Measurements from ENCODE around the gene MAML2. TPM values are rescaled to one million over a fixed set of nuclear protein-coding genes. Genes with fewer than 3 reads are reported as not detected.

Gene MAML2
- total RNA-seq, 2 donors from 2014 or later: 26.5 to 27.9 TPM

GRCh38 chr11:96103102-96103501, 239.9 kb downstream of the MAML2 start:
- Mint-ChIP-seq H3K36me3 (peaks cover 4 to 15% of the 10 kb centered on the region in 2 donors), H3K27ac (peak overlapping the region in 1 of 2 donors; percentile 9), H3K9me3 (peaks cover 8 to 10% of the 10 kb centered on the region in 2 donors)
- DNase-seq (ENCODE audit: low spot score in 2 of 2) (no peak), ATAC-seq (no peak)

- DNase-seq (ENCODE audit: low spot score in 2 of 2) (no peak), ATAC-seq (no peak)
- H3K9me3 Mint-ChIP-seq: peaks cover 8 to 10% of the 10 kb centered on the region in 2 donors
- H3K36me3 Mint-ChIP-seq: peaks cover 4 to 15% of the 10 kb centered on the region in 2 donors
- no peak overlapping the region for H3K27ac Mint-ChIP-seq
Observed at GRCh38 chr11:96102664-96103078, 240.3 kb downstream of the MAML2 start.

- Mint-ChIP-seq H3K36me3 (peaks cover 4 to 24% of the 10 kb centered on the region in 2 donors), H3K9me3 (peaks cover 8 to 10% of the 10 kb centered on the region in 2 donors), H3K27ac (no peak overlapping the region)
- no peak for ATAC-seq
- DNase-seq (ENCODE audit: low spot score in 2 of 2): no peak
Observed at GRCh38 chr11:96101146-96101545, 241.8 kb downstream of the MAML2 start.

- DNase-seq (ENCODE audit: low spot score in 2 of 2) (no peak), ATAC-seq (no peak)
- peak overlapping the region; percentile 10 to 11 for H3K27ac Mint-ChIP-seq
- H3K36me3 Mint-ChIP-seq: peaks cover 4 to 24% of the 10 kb centered on the region in 2 donors
- H3K9me3 Mint-ChIP-seq: peaks cover 2% of the 10 kb centered on the region in 2 donors
Observed at GRCh38 chr11:96098511-96099241, 244.3 kb downstream of the MAML2 start.

- Mint-ChIP-seq H3K36me3 (peaks cover 2 to 30% of the 10 kb centered on the region in 2 donors), H3K9me3 (no peaks in the 10 kb centered on the region), H3K27ac (peak overlapping the region; percentile 10 to 44)
- ATAC-seq (no peak), DNase-seq (ENCODE audit: low spot score in 2 of 2) (no peak)
Observed at GRCh38 chr11:96097844-96098421, 245.1 kb downstream of the MAML2 start.

GRCh38 chr11:96096360-96096759, 246.6 kb downstream of the MAML2 start:
- DNase-seq (ENCODE audit: low spot score in 2 of 2) (no peak), ATAC-seq (no peak)
- Mint-ChIP-seq H3K36me3 (peaks cover 7 to 45% of the 10 kb centered on the region in 2 donors), H3K27ac (no peak overlapping the region), H3K9me3 (no peaks in the 10 kb centered on the region)

DNA sequence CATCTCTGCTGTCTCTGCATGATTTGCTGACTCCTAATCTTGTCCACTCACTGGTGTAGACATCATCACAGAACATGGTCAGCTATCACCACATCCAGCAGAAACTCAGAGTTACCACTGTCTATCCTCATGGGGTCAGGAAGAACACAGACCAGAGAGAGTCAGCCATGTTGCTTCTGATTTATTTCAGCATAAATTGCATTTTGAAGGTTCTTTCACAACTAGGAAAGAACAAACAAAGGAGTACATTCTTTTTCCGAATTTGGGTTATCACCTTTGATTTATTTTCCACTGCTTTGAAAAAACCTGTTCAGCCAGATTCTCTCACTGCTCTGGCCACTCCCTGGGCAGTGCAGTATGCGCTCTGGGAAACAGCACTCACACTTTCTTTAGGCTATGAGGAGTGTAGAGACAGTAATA, 247.1 kb downstream of the MAML2 start:
- DNase-seq (ENCODE audit: low spot score in 2 of 2): no peak
- no peaks in the 10 kb centered on the region for H3K9me3 Mint-ChIP-seq
- H3K36me3 Mint-ChIP-seq: peaks cover 7 to 46% of the 10 kb centered on the region in 2 donors
- no peak for ATAC-seq
- no peak overlapping the region for H3K27ac Mint-ChIP-seq

DNA sequence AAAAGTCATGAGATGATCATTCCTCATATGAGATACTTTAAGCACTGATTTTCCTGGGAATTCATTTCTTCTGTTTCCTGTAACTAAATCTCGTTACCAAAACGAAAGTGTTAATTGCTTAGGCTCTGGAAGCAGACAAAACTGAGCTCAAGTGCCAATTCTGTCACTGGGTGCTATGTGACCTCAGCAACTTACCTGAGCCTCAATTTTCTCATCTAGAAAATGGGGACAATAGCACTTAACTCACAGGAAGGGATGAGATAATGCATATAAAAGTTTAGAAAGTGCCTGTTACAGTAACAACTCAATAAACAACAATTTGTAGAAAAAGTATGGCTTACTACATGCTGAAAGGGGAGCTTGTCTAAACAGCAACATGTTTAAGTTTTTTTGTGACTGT, 248.8 kb downstream of the MAML2 start:
- peaks cover 7 to 41% of the 10 kb centered on the region in 2 donors for H3K36me3 Mint-ChIP-seq
- DNase-seq (ENCODE audit: low spot score in 2 of 2) (no peak), ATAC-seq (no peak)
- peak overlapping the region in 1 of 2 donors; percentile 25 for H3K27ac Mint-ChIP-seq
- no peaks in the 10 kb centered on the region for H3K9me3 Mint-ChIP-seq

DNA sequence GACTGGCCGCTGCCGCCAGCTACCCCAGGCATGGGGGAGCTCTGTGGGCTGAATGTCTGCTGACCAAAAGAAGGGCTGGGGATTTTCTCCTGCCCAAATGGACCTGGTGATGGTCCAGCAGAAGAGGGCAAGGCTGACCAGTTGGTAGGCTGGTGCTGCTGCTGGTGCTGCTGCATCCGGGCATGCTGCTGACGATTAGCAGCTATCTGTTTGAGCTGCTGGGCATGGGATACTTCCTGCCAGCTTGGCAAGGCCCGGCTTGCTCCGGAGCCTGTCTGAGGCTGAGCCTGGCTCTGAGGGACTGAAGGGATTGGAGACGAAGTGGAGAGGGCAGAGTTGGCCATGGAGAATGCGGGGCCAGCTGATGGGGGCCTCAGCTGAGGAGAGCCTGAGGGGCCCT, 250.5 kb downstream of the MAML2 start:
- H3K9me3 Mint-ChIP-seq: no peaks in the 10 kb centered on the region
- ATAC-seq (no peak), DNase-seq (ENCODE audit: low spot score in 2 of 2) (no peak)
- peak overlapping the region; percentile 42 to 87 for H3K27ac Mint-ChIP-seq
- peaks cover 7 to 52% of the 10 kb centered on the region in 2 donors for H3K36me3 Mint-ChIP-seq

DNA sequence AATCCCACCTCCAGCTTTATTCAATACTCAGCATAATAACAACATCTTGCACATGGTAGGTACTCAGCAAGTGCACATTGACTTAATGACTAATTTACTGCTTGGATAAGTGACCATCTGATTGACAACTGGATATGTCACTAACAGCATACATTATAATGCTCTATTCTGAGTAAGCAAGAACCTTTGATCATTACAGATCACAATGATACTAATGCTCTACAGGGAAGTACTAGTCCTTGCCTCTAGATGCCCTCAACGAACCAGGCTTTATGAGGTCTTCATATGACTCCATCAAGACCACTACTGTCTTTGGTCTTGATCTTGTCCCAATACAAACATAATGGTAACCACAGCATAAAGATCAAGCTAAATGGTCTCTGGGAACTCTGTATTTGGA, 251.5 kb downstream of the MAML2 start:
- peaks cover 7 to 56% of the 10 kb centered on the region in 2 donors for H3K36me3 Mint-ChIP-seq
- DNase-seq (ENCODE audit: low spot score in 2 of 2): no peak
- H3K27ac Mint-ChIP-seq: peak overlapping the region in 1 of 2 donors; percentile 42
- H3K9me3 Mint-ChIP-seq: no peaks in the 10 kb centered on the region
- peak; percentile 89 to 95 for ATAC-seq

GRCh38 chr11:96090711-96091110, 252.3 kb downstream of the MAML2 start:
- DNase-seq (ENCODE audit: low spot score in 2 of 2) (no peak), ATAC-seq (no peak)
- Mint-ChIP-seq H3K36me3 (peaks cover 7 to 56% of the 10 kb centered on the region in 2 donors), H3K9me3 (no peaks in the 10 kb centered on the region), H3K27ac (no peak overlapping the region)

- H3K9me3 Mint-ChIP-seq: no peaks in the 10 kb centered on the region
- peaks cover 7 to 65% of the 10 kb centered on the region in 2 donors for H3K36me3 Mint-ChIP-seq
- H3K27ac Mint-ChIP-seq: peak overlapping the region in 1 of 2 donors; percentile 21
- DNase-seq (ENCODE audit: low spot score in 2 of 2) (no peak), ATAC-seq (no peak)
Observed at GRCh38 chr11:96088914-96089313, 254.1 kb downstream of the MAML2 start.

- no peak for ATAC-seq
- Mint-ChIP-seq H3K9me3 (no peaks in the 10 kb centered on the region), H3K36me3 (peaks cover 0 to 40% of the 10 kb centered on the region in 2 donors), H3K27ac (peak overlapping the region in 1 of 2 donors; percentile 72)
- DNase-seq (ENCODE audit: low spot score in 2 of 2): no peak
Observed at GRCh38 chr11:96086111-96086510, 256.9 kb downstream of the MAML2 start.

DNA sequence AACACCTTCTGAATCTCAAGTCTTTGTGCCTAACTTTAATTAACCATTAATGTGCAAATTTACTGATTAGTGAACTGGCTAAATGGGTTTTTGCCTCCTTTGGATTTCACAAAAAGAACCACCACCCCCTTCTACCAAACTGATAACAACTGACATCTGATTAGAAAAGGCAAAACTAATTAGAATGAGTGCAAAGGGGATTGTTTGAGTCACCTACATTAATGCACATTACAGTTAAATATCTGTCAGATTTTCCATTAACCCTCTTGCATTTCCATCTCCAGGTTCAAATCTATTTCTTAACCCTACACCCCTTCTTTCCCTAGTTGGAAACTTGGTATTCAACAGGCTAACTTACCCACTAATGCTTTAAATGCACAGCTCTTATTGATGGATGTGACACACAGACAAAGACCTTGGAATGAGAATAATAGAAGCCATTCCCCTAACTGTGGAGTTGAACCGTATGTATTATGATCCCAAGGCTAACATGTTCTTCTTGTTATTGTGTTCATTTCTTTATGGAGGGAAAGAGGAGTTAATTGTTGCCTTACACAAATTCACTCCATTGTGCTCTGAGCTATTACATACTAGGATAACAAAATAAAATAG, 257.6 kb downstream of the MAML2 start:
- DNase-seq (ENCODE audit: low spot score in 2 of 2) (no peak), ATAC-seq (peak; percentile 9 to 40)
- Mint-ChIP-seq H3K9me3 (no peaks in the 10 kb centered on the region), H3K36me3 (peaks cover 0 to 36% of the 10 kb centered on the region in 2 donors), H3K27ac (peak overlapping the region in 1 of 2 donors; percentile 72)

- ATAC-seq: peak; percentile 80 to 82
- peak overlapping the region in 1 of 2 donors; percentile 63 for H3K27ac Mint-ChIP-seq
- peaks cover 2 to 39% of the 10 kb centered on the region in 2 donors for H3K36me3 Mint-ChIP-seq
- H3K9me3 Mint-ChIP-seq: peaks cover 0 to under 1% of the 10 kb centered on the region in 2 donors
- DNase-seq (ENCODE audit: low spot score in 2 of 2): no peak
Observed at GRCh38 chr11:96084610-96085318, 258.2 kb downstream of the MAML2 start.

DNA sequence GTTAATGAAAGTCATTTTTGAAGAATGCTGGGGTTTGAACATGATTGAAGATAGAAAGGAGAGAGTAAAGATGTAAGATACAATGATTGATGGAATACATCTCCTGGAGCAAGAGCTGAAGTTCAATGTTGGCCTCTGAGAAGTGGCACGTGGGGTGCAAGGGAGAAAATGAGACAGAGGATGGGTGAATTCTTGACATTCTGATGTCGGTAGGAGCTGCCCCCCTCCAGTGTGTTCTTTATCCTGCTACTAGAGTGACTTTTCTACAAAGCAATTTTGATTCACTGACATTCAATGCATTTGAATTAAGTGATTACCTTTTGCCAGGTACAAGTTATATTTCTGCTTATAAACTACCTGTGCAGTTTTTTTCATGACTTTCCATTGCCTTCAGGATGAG, 260.1 kb downstream of the MAML2 start:
- DNase-seq (ENCODE audit: low spot score in 2 of 2) (no peak), ATAC-seq (no peak)
- Mint-ChIP-seq H3K36me3 (peaks cover 8 to 44% of the 10 kb centered on the region in 2 donors), H3K9me3 (peaks cover 0 to 5% of the 10 kb centered on the region in 2 donors), H3K27ac (no peak overlapping the region)
